T-helper 17 cell (primary cell): ENCODE measurements around the gene NAGPA. TPM values are rescaled to one million over a fixed set of nuclear protein-coding genes. Genes with fewer than 3 reads are reported as not detected.
"Not testable (repeated sequence)": the region's sequence is repeated elsewhere in the genome, so short reads cannot be mapped to it uniquely, and the experiment has no call there.

ENCODE experiments used
- ATAC-seq: fragments of 150-1000 bp; cut with Tn5 transposase; 2 replicates; pipeline ENCODE4 v1.10.0; 2021; ENCODE audit warnings: mild to moderate bottlenecking, moderate library complexity
- DNase-seq, 3 donors: peaks; one replicate each; pipeline versions ENCODE4 v3.0.0 to v3.0.0-alpha.2; 2020 to 2021
- H3K9me3 ChIP-seq: one replicate; pipeline ENCODE4 v1.7.0; 2013; ENCODE audit warnings: low read length, mild to moderate bottlenecking; ENCODE audit not compliant: control insufficient read depth, poor library complexity, severe bottlenecking
- H3K27ac Mint-ChIP-seq: one replicate; pipeline ENCODE4 v1.8.0; 2022; ENCODE audit warnings: mild to moderate bottlenecking, moderate library complexity, mixed read lengths
- H3K27me3 Mint-ChIP-seq: one replicate; pipeline ENCODE4 v1.8.0; 2022; ENCODE audit warnings: mixed read lengths
- H3K36me3 Mint-ChIP-seq: one replicate; pipeline ENCODE4 v1.8.0; 2022; ENCODE audit warnings: low read depth, mixed read lengths
- H3K4me1 Mint-ChIP-seq: one replicate; pipeline ENCODE4 v1.8.0; 2022; ENCODE audit warnings: mild to moderate bottlenecking, mixed read lengths
- H3K4me3 Mint-ChIP-seq: one replicate; pipeline ENCODE4 v1.8.0; 2022; ENCODE audit warnings: mild to moderate bottlenecking, moderate library complexity, mixed read lengths
- total RNA-seq, 4 donors: library from RNA in 2 of 4; stranded (reverse) in 2 of 4; gene quantifications; one replicate each; pipeline ENCODE4 v1.2.3 and lab custom pipeline; 2022 to 2026

NAGPA gene
- 10 to 100 TPM; 25.8 to 36.1 TPM for total RNA-seq
- total RNA-seq (lab: John Stamatoyannopoulos, UW): 25.6 to 48.0 reads per million in 2 donors

DNA sequence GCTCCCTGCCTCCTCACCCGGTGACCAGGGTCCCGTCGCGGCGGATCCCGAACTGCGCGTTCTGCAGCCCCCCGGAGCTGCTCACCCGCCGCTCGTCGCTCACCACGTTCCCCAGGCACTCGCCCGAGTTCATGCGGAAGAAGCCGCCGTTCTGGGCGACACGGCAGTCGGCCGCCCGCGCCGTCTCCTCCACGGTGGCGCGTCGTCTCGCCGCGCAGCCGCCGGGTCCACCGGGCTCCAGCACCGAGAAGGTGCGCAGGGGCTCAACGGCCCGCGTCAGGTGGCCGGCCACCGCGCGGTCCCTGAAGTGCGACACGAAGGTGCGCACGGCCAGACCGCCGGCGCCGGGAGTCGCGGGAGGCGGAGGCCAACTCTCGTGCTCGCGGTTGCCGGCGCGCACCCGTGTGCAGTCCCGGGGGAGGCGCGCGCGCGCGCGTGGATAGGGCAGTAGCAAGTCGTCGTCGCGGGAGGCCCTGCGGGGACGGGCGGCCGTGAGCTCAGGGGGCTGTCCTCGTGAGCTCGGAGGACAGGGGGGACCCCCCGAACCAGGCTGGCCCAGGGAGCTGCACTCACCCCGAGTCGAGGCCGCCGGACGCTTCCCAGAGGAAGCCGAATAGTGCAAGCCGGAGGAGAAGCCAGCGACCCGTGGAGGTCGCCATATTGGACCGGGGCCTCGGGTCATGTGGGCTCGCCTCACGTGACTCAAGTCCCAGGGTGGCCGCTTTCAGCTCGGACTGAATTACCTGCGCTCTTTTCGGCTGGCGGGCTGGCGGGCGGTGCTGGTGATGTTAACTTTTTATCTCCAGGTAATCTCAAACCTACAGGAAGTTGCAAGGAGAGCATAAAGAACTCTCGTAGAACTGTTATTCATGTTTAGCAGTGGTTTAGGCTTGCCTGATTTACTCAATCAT lies at the start of gene NAGPA:
TSS of gene NAGPA (minus strand) at position 680 of the 911 bp plus-strand sequence. CDS start at position 659, 21 bp downstream.
- Mint-ChIP-seq H3K27ac (peak within 1 kb of the TSS; percentile 83), H3K36me3 (peaks cover 5% of the 10 kb centered on the region), H3K4me1 (peaks cover 16% of the 10 kb centered on the region), H3K4me3 (peak within 1 kb of the TSS; percentile 88), H3K27me3 (no peaks in the 10 kb centered on the region)
- H3K9me3 ChIP-seq: no peaks in the 10 kb centered on the region
- ATAC-seq (peak; percentile 94), DNase-seq (peak; percentile 68 to 71 (median 69))

GRCh38 chr16:5080996-5081395 lies 47.3 kb upstream of the NAGPA start:
- not testable (repeated sequence) for H3K4me3 Mint-ChIP-seq, DNase-seq, H3K9me3 ChIP-seq, H3K36me3 Mint-ChIP-seq, ATAC-seq, H3K27ac Mint-ChIP-seq, H3K4me1 Mint-ChIP-seq, H3K27me3 Mint-ChIP-seq

DNA sequence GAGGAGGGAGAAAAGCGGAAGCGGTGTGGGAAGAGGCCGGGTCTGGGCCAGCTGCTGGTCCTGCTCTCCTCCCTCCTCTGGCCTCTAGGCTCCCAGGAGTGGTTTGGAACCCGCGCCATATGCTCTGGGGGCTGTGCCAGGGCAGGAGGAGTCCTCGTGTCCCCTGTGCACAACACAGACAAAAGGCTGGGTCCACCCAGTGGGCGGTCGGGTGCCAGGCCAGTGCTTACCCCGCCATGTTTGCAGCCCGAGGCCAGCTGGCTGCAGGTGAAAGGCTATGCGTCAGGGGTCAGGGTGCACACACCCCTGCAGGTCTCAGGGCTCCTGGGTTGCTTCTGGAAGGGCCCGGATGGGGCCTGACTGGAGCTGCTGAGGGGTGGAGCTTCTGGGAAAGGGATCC lies 46.7 kb upstream of the NAGPA start:
- DNase-seq, H3K36me3 Mint-ChIP-seq, H3K9me3 ChIP-seq, H3K27me3 Mint-ChIP-seq, ATAC-seq, H3K4me1 Mint-ChIP-seq, H3K4me3 Mint-ChIP-seq: not testable (repeated sequence)
- H3K27ac Mint-ChIP-seq: peak overlapping the region; percentile 53

DNA sequence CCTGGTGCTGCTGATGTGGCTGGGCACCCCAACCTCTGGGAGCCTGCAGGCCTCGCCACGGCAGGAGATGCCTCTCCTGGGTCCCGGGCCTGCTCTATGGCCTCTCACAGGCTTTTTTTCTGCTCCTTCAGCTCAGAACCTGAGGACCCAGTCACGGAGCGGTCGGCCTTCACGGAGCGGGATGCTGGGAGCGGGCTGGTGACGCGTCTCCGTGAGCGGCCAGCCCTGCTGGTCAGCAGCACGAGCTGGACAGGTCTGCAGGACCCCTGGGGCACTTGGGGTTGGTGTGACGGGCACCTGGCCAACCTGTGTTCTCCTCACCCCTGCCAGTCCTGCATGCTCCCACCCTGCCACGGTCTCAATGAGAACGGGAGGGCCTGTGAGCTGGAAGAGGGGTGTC lies 44.9 kb upstream of the NAGPA start:
- Mint-ChIP-seq H3K4me3 (no peak overlapping the region), H3K27me3 (no peaks in the 10 kb centered on the region), H3K27ac (no peak overlapping the region), H3K36me3 (peaks cover 4% of the 10 kb centered on the region), H3K4me1 (no peaks in the 10 kb centered on the region)
- no peaks in the 10 kb centered on the region for H3K9me3 ChIP-seq
- no peak for ATAC-seq
- DNase-seq: no peak

- Mint-ChIP-seq H3K27me3 (no peaks in the 10 kb centered on the region), H3K4me1 (peaks cover 7% of the 10 kb centered on the region), H3K36me3 (peaks cover 4% of the 10 kb centered on the region), H3K4me3 (no peak overlapping the region), H3K27ac (no peak overlapping the region)
- ATAC-seq (no peak), DNase-seq (no peak)
- no peaks in the 10 kb centered on the region for H3K9me3 ChIP-seq
Observed at GRCh38 chr16:5077304-5077703, 43.6 kb upstream of the NAGPA start.

GRCh38 chr16:5075637-5076036 lies 41.9 kb upstream of the NAGPA start:
- H3K4me3 Mint-ChIP-seq: no peak overlapping the region

DNA sequence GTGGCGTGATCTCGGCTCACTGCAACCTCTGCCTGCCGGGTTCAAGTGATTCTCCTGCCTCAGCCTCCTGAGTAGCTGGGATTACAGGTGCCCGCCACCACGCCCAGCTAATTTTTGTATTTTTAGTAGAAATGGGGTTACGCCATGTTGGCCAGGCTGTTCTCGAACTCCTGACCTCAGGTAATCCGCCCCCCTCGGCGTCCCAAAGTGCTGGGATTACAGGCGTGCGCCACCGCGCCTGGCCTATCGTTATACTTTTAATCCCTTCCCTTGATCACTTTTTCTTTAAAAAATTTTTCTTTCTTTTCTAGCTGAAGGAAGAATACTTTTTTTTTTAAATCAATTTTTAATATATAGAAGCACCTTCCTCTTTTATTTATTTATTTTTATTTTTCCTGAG lies 40.0 kb upstream of the NAGPA start:
- ATAC-seq, H3K36me3 Mint-ChIP-seq, H3K27ac Mint-ChIP-seq, H3K27me3 Mint-ChIP-seq, DNase-seq, H3K4me3 Mint-ChIP-seq, H3K9me3 ChIP-seq: not testable (repeated sequence)
- peaks cover 16% of the 10 kb centered on the region for H3K4me1 Mint-ChIP-seq

More at GRCh38 chr16:5075637-5076036, 41.9 kb upstream of the NAGPA start:
- no peak for DNase-seq
- no peak for ATAC-seq
- no peaks in the 10 kb centered on the region for H3K9me3 ChIP-seq
- Mint-ChIP-seq H3K4me1 (peaks cover 16% of the 10 kb centered on the region), H3K36me3 (peaks cover 4% of the 10 kb centered on the region), H3K27me3 (no peaks in the 10 kb centered on the region), H3K27ac (no peak overlapping the region)

GRCh38 chr16:5073279-5073629 lies 39.5 kb upstream of the NAGPA start:
- no peak for ATAC-seq
- Mint-ChIP-seq H3K4me1 (peaks cover 16% of the 10 kb centered on the region), H3K27me3 (no peaks in the 10 kb centered on the region), H3K4me3 (peak overlapping the region; percentile 96), H3K27ac (no peak overlapping the region), H3K36me3 (peaks cover 4% of the 10 kb centered on the region)
- H3K9me3 ChIP-seq: no peaks in the 10 kb centered on the region
- DNase-seq: no peak

DNA sequence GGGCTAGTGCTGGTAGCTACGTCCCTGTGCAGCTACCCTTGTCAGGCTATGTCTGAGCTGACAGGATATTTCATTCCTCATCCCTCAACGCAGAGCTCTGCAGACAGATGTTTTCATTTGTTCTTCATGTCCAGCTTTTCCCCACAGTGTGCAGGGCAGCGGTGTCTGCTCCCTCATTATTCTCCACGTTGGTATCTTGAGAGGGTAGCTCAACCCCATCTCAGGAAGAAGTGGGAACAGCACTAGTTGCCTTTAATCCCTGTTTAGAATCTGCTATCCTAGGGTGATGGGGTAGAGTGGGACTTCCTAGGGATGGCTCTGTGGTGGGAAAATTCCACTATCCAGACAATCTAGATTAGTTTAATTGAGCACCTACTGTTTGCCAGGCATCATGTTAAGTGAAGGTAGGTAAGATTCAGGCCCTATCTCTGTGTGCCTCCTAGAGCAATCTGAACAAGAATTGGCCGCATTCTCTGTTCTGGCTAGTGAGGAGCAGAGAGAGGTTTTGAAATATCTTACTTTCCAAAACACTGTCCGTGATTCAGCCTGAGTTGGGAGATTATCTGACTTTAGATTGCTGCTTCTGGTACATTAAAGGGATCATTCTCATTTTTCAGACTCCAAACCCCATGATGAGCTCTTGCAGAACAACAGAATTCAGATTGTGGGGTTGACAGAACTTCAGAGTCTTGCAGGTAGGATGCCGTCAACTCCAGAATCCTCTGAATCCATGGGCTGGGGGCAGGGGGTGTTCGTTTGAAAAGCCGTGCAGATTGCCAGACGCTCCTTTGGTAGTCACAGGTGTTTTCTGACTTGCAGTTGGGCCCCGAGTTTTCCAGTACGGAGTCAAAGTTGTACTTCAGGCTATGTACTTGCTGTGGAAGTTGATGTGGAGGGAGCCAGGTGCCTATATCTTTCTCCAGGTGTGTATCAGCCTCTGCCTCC lies 38.9 kb upstream of the NAGPA start:
- H3K4me3 Mint-ChIP-seq: peak overlapping the region; percentile 96
- H3K4me1 Mint-ChIP-seq: peaks cover 16% of the 10 kb centered on the region
- H3K9me3 ChIP-seq: no peaks in the 10 kb centered on the region
- no peaks in the 10 kb centered on the region for H3K27me3 Mint-ChIP-seq
- DNase-seq: no peak
- ATAC-seq: no peak
- H3K36me3 Mint-ChIP-seq: peaks cover 4% of the 10 kb centered on the region
- peak overlapping the region; percentile 97 for H3K27ac Mint-ChIP-seq

DNA sequence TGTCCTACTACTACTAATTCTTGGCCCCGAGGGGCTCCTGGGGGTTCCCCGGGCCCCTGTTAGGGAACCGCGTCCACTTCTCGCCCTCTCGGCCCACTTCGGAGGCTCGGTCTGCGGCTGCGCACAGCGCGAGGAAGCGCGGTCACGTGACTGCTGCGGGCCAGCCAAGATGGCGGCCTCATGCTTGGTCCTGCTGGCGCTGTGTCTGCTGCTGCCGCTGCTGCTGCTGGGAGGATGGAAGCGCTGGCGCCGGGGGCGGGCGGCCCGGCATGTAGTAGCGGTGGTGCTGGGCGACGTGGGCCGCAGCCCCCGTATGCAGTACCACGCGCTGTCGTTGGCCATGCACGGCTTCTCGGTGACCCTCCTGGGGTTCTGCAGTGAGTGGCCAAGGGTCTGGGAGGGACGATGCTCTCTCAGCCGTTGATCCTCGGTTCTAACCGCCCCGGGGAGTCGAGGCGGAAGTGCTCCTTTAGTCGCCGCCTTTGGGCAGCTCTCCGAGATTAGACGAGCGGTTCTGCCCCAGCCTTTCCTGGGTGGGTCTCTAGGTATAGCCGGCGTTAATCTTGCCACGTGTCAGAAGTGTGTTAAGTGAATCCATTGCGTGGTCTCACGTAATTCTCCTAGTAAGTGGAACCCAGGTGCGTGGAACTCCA lies 38.1 kb upstream of the NAGPA start, which contains the start of gene ALG1:
TSS of gene ALG1 (plus strand) at position 163 of the 653 bp plus-strand sequence. CDS start at position 170, 7 bp downstream.
- ATAC-seq: peak; percentile 94
- peaks cover 4% of the 10 kb centered on the region for H3K36me3 Mint-ChIP-seq
- peaks cover 16% of the 10 kb centered on the region for H3K4me1 Mint-ChIP-seq
- H3K27ac Mint-ChIP-seq: peak within 1 kb of the TSS; percentile 97
- no peaks in the 10 kb centered on the region for H3K9me3 ChIP-seq
- peak; percentile 82 to 84 (median 83) for DNase-seq
- H3K4me3 Mint-ChIP-seq: peak within 1 kb of the TSS; percentile 96
- no peaks in the 10 kb centered on the region for H3K27me3 Mint-ChIP-seq

- ATAC-seq (no peak), DNase-seq (no peak)
- H3K27me3 Mint-ChIP-seq: no peaks in the 10 kb centered on the region
- peak overlapping the region; percentile 97 for H3K27ac Mint-ChIP-seq
- peaks cover 4% of the 10 kb centered on the region for H3K36me3 Mint-ChIP-seq
- peaks cover 16% of the 10 kb centered on the region for H3K4me1 Mint-ChIP-seq
- no peaks in the 10 kb centered on the region for H3K9me3 ChIP-seq
- peak overlapping the region; percentile 96 for H3K4me3 Mint-ChIP-seq
Observed at GRCh38 chr16:5071341-5071680, 37.6 kb upstream of the NAGPA start.

DNA sequence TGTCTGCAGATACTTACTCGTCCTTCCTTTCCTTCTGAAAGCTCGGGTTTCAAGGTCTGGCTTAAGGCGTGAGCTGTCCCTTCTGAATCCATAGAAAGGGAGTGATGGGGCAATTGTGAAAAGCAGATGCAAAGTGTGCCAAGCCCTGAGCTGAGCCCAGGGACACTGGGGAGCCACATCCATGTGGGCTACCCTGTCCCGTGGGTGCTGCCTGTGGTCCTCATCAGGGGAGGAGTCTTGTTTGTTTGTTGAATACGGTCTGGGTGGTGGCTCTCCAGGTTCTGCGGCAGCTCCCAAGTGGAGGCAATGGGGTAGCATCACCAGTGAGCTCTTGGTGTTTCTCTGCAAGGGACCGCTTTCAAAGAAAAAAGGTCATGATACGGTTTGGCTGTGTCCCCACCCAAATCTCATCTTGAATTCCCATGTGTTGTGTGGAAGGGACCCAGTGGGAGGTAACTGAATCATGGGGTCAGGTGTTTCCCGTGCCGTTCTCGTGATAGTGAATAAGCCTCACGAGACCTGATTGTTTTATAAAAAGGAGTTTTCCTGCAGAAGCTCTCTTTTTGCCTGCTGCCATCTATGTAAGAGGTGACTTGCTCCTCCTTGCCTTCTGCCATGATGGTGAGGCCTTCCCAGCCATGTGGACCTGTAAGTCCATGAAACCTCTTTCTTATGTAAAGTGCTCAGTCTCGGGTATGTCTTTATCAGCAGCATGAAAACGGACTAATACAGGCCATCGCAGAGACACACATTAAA lies 36.9 kb upstream of the NAGPA start:
- Mint-ChIP-seq H3K4me3 (peak overlapping the region; percentile 45), H3K27ac (peak overlapping the region; percentile 97), H3K27me3 (no peaks in the 10 kb centered on the region), H3K4me1 (peaks cover 16% of the 10 kb centered on the region), H3K36me3 (peaks cover 4% of the 10 kb centered on the region)
- no peaks in the 10 kb centered on the region for H3K9me3 ChIP-seq
- no peak for ATAC-seq
- DNase-seq: no peak
